ENCODE results near the gene IQGAP2. TPM values are rescaled to one million over a fixed set of nuclear protein-coding genes. Genes with fewer than 3 reads are reported as not detected.

The IQGAP2 gene
- polyA plus RNA-seq, 1 donor (not counting 4 experiments of a cell fraction or from before 2014, with no cell fraction given): 0.14 TPM

DNA sequence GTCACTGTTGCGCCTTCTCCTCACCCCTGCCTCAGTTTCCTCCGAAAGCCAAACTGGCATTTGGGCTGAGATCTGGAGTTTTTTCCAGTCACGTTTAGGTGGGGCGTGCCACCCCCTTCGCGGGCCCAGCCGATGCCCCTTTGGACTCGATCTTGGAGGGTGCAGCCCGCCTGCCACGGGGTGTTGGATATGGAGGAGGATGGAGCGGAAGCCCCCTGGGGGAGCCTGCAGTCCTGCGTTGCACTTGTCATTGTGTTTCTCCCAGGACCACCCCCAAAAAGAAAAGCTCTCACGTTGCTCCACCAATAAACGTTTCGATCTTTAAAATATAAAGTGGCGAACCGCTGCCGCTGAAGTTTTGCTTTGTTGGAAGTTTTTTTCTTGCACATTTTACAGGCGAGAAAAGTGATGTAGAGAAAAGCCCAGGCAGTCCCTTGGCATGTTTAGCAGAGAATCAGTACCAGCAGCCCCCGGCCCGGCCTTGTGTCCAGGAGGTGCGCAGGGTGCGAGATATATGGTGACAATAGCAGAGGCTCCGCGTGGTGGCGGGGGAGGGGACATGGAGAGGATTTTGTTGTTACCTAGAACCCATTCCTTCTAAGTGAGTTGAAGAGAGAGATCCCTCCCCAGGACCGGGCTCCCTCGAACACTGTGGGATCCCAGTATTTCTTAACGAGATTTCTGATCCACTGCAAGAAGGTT, 313.5 kb downstream of the IQGAP2 start:
- H3K4me1 ChIP-seq (ENCODE audit: control insufficient read depth, extremely low read depth, insufficient read depth, low read length): peaks cover 15% of the 10 kb centered on the region
- H3K4me2 ChIP-seq (ENCODE audit: control insufficient read depth, extremely low read depth, insufficient read depth, low read depth, low read length): peak overlapping the region; percentile 98
- peak overlapping the region; percentile 93 to 97 (median 93) for H3K4me3 ChIP-seq (ENCODE audit: control insufficient read depth in 2 of 3, extremely low read depth in 1 of 3, insufficient read depth in 2 of 3, low read depth in 1 of 3, low read length in 3 of 3)
- H3K9ac ChIP-seq (ENCODE audit: control insufficient read depth, extremely low read depth, insufficient read depth, low read length): peak overlapping the region; percentile 88
- no peaks in the 10 kb centered on the region for H4K20me1 ChIP-seq (ENCODE audit: control insufficient read depth, extremely low read depth, insufficient read depth, low read length)
- TF ChIP-seq EZH2 (IDR thresholded peaks at IDR 0.05; ENCODE audit: low read length): no peak
- TF ChIP-seq CTCF (optimal IDR thresholded peaks at IDR 0.05 in 1 of 3, IDR thresholded peaks at IDR 0.05 in 1 of 3, conservative IDR thresholded peaks at IDR 0.05 in 1 of 3; ENCODE audit: extremely low read depth in 1 of 3, insufficient read depth in 2 of 3, low read length in 3 of 3): no peak
- H3K36me3 ChIP-seq (ENCODE audit: control insufficient read depth in 2 of 2, extremely low read depth in 1 of 2, insufficient read depth in 2 of 2, low read length in 2 of 2): no peaks in the 10 kb centered on the region
- H3K27me3 ChIP-seq (ENCODE audit: control insufficient read depth, extremely low read depth, insufficient read depth, low read length): peaks cover 5% of the 10 kb centered on the region
- peak overlapping the region; percentile 71 for H2AFZ ChIP-seq (ENCODE audit: control insufficient read depth, low read length)
- H3K9me1 ChIP-seq (ENCODE audit: control insufficient read depth, extremely low read depth, insufficient read depth, low read length): no peaks in the 10 kb centered on the region
- peak overlapping the region; percentile 75 for H3K27ac ChIP-seq (ENCODE audit: control insufficient read depth, insufficient read depth, low read length)
- FAIRE-seq: peak; percentile 41
- no peak for DNase-seq (ENCODE audit: low read depth, low spot score)
- H3K79me2 ChIP-seq (ENCODE audit: control insufficient read depth, insufficient read depth, low read length): peaks cover 39% of the 10 kb centered on the region
- H3K9me3 ChIP-seq (ENCODE audit: control insufficient read depth, low read depth, low read length): no peaks in the 10 kb centered on the region
- dilution Hi-C loops (cut with MboI; ENCODE audit: extremely low pct_ligation_motif_present, low sequenced_read_pairs): no loop called here

GRCh38 chr5:76717222-76718083, 314.4 kb downstream of the IQGAP2 start:
- no peak for FAIRE-seq
- dilution Hi-C loops (cut with MboI; ENCODE audit: extremely low pct_ligation_motif_present, low sequenced_read_pairs): no loop called here

More at GRCh38 chr5:76717222-76718083, 314.4 kb downstream of the IQGAP2 start:
- H3K79me2 ChIP-seq (ENCODE audit: control insufficient read depth, insufficient read depth, low read length): peaks cover 44% of the 10 kb centered on the region
- H3K27ac ChIP-seq (ENCODE audit: control insufficient read depth, insufficient read depth, low read length): peak overlapping the region; percentile 75
- H3K9me1 ChIP-seq (ENCODE audit: control insufficient read depth, extremely low read depth, insufficient read depth, low read length): no peaks in the 10 kb centered on the region
- no peaks in the 10 kb centered on the region for H3K9me3 ChIP-seq (ENCODE audit: control insufficient read depth, low read depth, low read length)
- no peaks in the 10 kb centered on the region for H3K36me3 ChIP-seq (ENCODE audit: control insufficient read depth in 2 of 2, extremely low read depth in 1 of 2, insufficient read depth in 2 of 2, low read length in 2 of 2)
- no peak overlapping the region for H2AFZ ChIP-seq (ENCODE audit: control insufficient read depth, low read length)
- no peaks in the 10 kb centered on the region for H4K20me1 ChIP-seq (ENCODE audit: control insufficient read depth, extremely low read depth, insufficient read depth, low read length)
- H3K9ac ChIP-seq (ENCODE audit: control insufficient read depth, extremely low read depth, insufficient read depth, low read length): peak overlapping the region; percentile 88
- peaks cover 12% of the 10 kb centered on the region for H3K4me1 ChIP-seq (ENCODE audit: control insufficient read depth, extremely low read depth, insufficient read depth, low read length)
- DNase-seq (ENCODE audit: low read depth, low spot score): no peak
- H3K4me2 ChIP-seq (ENCODE audit: control insufficient read depth, extremely low read depth, insufficient read depth, low read depth, low read length): peak overlapping the region; percentile 98
- peak overlapping the region; percentile 93 to 97 (median 93) for H3K4me3 ChIP-seq (ENCODE audit: control insufficient read depth in 2 of 3, extremely low read depth in 1 of 3, insufficient read depth in 2 of 3, low read depth in 1 of 3, low read length in 3 of 3)
- TF ChIP-seq EZH2 (IDR thresholded peaks at IDR 0.05; ENCODE audit: low read length) (no peak), CTCF (optimal IDR thresholded peaks at IDR 0.05 in 1 of 3, IDR thresholded peaks at IDR 0.05 in 1 of 3, conservative IDR thresholded peaks at IDR 0.05 in 1 of 3; ENCODE audit: extremely low read depth in 1 of 3, insufficient read depth in 2 of 3, low read length in 3 of 3) (no peak)
- peaks cover 5% of the 10 kb centered on the region for H3K27me3 ChIP-seq (ENCODE audit: control insufficient read depth, extremely low read depth, insufficient read depth, low read length)

All from keratinocyte (primary cell).